Ramos (cell line): ENCODE results near the gene CBFA2T2.
"Not testable (repeated sequence)": the region's sequence is repeated elsewhere in the genome, so short reads cannot be mapped to it uniquely, and the experiment has no call there.

ENCODE experiments used
- in situ Hi-C: fragments of 300-500 bp; cut with MboI; formaldehyde crosslinking; loops from one replicate; pipeline ENCODE4 v1.14.3; 2022; ENCODE audit warnings: low sequenced_read_pairs; ENCODE audit not compliant: unreplicated experiment

CBFA2T2 gene

GRCh38 chr20:33568868-33569801 lies 79.2 kb downstream of the CBFA2T2 start:
- in situ Hi-C loops, result no loop called here

- in situ Hi-C loops, result no loop called here
Observed at GRCh38 chr20:33569802-33570391, 80.0 kb downstream of the CBFA2T2 start.

DNA sequence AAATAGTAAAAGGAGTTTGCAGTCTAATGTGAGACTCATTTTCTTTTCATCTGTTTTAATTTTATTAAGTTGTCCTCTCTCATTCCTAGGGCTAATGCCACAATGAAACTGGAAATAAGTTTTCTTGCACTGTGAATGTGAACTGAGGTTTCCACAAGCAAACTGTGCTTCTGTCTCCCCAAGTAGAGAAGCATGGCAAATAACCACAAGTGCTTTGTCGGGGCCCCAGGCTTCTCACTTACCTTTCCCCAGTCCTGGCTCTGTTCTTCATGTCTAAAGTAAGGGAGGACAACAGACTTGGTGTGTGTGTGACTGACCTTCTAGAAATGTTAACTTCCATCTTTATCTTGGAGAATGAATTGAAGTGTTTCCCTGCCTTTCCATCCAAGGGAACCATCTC lies 80.8 kb downstream of the CBFA2T2 start:
- in situ Hi-C loops, result no loop called here

DNA sequence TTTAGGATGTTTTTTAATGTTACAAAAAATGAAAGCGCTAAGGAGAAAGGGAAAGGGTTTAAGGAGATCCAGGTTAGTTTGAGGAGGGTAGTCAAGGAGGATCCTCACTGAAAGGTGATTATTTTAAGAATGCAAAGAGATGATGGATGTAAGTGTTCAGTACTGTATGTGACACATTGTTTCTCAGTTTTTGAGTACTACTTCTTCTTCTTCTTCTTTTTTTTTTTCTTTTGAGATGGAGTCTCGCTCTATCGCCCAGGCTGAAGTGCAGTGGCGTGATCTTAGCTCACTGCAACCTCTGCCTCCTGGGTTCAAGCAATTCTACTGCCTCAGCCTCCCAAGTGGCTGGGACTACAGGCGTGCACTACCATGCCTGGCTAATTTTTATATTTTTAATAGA lies 83.4 kb downstream of the CBFA2T2 start:
- in situ Hi-C loops, result not testable (repeated sequence)

DNA sequence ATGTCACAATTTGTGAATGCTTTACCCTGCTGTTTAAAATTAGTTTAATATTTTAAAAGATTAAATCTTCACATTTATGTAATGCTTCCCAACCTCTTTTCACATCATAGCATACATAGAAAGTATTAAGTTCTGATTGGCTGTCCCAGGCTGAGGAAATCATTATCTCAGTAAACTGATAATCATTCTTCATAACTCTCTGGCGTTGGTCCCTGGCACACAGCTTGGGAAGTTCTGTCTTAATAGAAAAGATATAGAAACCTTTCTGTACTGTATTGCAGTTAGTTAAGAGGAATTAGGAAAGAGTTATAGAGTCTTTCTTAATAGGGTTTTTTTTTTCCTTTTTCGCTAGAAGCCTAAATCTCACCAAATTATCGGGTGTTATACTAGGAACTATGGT lies 85.4 kb downstream of the CBFA2T2 start:
- in situ Hi-C loops, result no loop called here

DNA sequence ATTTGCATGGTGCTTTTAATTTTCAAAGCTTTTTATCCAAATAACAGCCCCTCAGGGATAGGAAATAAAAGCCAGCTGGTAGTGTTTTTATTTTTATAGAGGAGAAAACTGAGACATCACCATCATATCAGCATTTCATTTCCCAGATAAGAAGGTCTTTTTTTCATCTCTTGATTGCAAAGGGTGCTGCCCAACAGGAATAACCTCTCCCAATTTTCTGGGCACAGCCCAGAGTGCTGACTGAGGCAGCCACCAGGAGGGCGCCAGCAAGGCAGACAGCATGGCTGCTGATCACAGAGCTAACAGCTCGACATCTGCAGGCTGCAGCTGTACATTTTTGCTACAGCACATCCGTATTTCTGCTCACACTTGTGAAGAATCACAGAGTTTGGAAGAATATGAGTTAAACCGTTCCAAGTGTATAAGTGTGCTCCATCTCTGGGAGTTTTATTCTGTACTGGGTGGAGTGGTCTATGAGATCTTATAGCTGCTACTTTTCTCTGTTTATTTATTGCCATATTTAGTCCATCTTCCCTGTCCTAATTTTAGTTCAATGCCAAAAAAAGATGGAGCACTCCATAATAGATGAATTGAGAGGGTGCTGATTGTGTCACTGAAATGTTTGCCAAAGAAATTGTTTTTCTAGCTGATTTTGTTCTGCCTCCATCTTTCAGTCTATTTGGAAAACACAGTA lies 86.7 kb downstream of the CBFA2T2 start:
- in situ Hi-C loops, result no loop called here

DNA sequence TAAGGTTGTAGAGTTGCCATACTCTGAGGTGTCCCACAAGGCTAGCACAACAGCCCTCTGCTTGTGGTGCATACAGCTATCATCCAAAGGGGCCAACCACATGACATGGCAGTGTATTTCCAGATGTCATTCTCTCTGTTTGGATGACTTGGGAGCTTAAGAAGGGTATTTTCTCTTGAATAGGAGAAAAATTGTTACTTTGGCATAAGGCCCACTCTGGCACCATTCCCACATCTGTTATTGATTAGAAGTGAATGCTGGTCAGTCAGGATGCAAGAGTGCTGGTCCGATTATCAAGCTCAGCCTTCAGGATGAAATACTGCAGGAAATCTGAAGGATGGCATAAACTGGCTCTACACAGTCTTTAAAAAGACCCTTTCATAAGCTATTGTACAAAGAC lies 88.6 kb downstream of the CBFA2T2 start:
- in situ Hi-C loops, result no loop called here

DNA sequence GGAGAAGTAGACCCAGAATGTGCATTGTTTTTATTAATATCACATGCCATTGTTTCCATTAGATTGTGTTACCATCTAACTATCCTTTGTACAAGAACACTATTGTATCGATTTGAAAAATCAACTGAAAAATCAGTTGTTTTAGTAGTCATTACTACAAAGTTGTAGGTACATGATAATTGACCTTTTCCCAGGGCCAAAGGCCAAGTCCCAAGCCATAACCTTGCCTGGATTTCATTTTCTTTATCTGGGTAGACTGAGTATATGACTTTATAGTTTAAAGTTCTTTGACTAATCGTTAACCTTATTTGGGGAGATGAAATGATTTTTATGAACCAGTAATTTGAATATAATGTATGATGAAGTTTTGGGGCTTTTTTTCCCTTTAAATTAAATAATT lies 93.2 kb downstream of the CBFA2T2 start:
- in situ Hi-C loops, result no loop called here

DNA sequence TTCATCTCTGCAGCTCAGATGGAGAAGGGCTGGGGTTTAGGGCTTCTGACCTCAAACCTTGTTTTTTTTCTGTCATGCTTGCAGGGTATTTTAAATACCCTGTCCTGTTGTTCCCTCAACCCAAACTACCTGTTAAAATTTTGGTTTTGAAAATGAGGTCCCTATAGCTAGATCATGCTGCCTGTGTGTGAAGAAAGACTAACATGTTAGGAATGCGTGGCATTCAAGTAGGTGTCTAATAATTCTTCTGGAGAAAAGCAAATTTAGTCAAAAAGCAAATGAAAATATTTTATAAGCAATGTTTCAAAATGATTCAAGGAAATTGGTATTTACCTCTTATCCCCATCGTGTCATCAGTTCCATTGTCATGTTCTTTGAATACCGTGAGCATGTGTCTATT lies 95.1 kb downstream of the CBFA2T2 start:
- in situ Hi-C loops, result no loop called here

DNA sequence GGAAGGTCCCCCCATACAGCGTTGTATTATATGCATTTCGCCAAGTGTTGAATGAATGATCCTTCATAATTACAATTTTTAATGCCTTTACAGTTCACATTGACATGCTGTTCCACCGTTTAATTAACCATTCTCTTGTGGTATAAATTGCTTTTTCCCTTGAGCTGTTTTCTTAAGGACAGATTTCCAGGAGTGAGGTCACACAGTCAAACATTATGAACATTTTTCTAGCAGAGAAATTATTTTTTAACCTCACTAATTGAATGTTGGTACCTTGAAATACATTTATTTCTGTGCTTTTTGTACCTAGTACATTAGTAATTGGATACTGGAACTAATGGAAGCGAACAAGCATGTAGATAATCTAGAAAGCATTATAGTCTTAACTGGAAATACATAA lies 95.5 kb downstream of the CBFA2T2 start:
- in situ Hi-C loops, result no loop called here

GRCh38 chr20:33589059-33589458 lies 99.2 kb downstream of the CBFA2T2 start:
- in situ Hi-C loops, result no loop called here

DNA sequence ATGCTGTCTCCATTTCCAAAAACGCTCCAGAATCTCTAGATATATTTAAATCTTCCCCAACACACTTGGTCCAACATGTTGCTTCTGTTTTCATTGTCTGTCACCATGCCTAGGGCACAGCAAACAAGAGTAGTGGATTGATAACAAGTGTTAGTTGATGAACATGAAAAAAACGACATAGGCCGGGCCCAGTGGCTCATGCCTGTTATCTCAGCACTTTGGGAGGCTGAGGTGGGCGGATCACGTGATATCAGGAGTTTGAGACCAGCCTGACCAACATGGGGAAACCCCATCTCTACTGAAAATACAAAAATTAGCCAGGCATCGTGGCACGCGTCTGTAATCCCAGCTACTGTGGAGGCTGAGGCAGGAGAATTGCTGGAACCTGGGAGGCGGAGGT lies 102.0 kb downstream of the CBFA2T2 start:
- in situ Hi-C loops, result not testable (repeated sequence)

- in situ Hi-C loops, result no loop called here
Observed at GRCh38 chr20:33594743-33595142, 104.8 kb downstream of the CBFA2T2 start.

GRCh38 chr20:33600414-33600813 lies 110.5 kb downstream of the CBFA2T2 start:
- in situ Hi-C loops, result no loop called here

- in situ Hi-C loops, result no loop called here
Observed at GRCh38 chr20:33600981-33601380, 111.1 kb downstream of the CBFA2T2 start.

DNA sequence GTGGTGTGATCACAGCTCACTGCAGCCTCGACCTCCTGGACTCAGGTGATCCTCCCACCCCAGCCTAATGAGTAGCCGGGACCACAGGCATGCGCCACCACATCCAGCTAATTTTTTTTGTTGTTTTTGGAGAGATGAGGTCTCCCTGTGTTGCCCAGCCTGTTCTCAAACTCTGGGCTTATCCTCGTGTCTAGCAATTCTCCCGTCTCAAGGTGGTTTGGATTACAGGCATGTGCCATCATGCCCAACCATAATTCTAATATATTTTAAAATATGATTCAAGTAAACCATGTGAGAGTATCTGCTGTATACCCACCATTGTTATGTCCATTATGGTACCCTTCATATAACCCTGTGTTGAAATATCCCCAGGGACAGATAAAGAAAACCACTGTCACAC lies 112.0 kb downstream of the CBFA2T2 start:
- in situ Hi-C loops, result no loop called here

- in situ Hi-C loops, result no loop called here
Observed at GRCh38 chr20:33602826-33603590, 113.1 kb downstream of the CBFA2T2 start.

- in situ Hi-C loops, result no loop called here
Observed at GRCh38 chr20:33604084-33604990, 114.4 kb downstream of the CBFA2T2 start.

DNA sequence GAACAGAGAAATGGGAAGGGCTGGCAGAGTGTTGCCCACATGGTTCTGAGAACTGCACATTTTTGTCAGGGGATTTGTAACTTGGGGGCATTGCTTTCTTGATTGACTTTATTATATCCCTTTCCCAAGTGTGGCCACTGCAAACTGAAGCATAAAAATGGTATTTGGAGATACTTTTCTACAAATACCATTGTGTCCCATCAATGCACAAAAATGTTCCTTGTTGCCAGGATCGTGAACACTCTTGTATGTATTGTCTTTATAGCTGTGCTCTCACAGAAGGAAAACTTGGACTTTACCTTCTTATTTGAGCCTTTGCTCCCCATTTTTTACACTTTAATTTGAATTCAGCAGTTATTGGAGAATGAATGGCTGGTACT lies 115.1 kb downstream of the CBFA2T2 start:
- in situ Hi-C loops, result no loop called here
